Endothelial cell (in vitro differentiated cells): Measurements from ENCODE around the gene SMIM8. TPM values are rescaled to one million over a fixed set of nuclear protein-coding genes. Genes with fewer than 3 reads are reported as not detected.

ENCODE experiments used
- DNase-seq: peaks from one replicate; pipeline ENCODE4 v3.0.0; 2021; ENCODE audit warnings: low spot score
- H3K27ac Mint-ChIP-seq: one replicate; pipeline ENCODE4 v1.8.0; 2021; ENCODE audit warnings: mixed read lengths, inconsistent platforms; ENCODE audit not compliant: unreplicated experiment
- H3K27me3 Mint-ChIP-seq: one replicate; pipeline ENCODE4 v1.8.0; 2021; ENCODE audit warnings: mild to moderate bottlenecking, moderate library complexity, mixed read lengths, inconsistent platforms; ENCODE audit not compliant: unreplicated experiment
- H3K36me3 Mint-ChIP-seq: one replicate; pipeline ENCODE4 v1.8.0; 2021; ENCODE audit warnings: mild to moderate bottlenecking, low read depth, mixed read lengths, inconsistent platforms; ENCODE audit not compliant: unreplicated experiment
- H3K4me1 Mint-ChIP-seq: one replicate; pipeline ENCODE4 v1.8.0; 2021; ENCODE audit warnings: mild to moderate bottlenecking, mixed read lengths, inconsistent platforms; ENCODE audit not compliant: unreplicated experiment
- H3K4me3 Mint-ChIP-seq: one replicate; pipeline ENCODE4 v1.8.0; 2021; ENCODE audit warnings: mild to moderate bottlenecking, mixed read lengths, inconsistent platforms; ENCODE audit not compliant: unreplicated experiment
- H3K9me3 Mint-ChIP-seq: one replicate; pipeline ENCODE4 v1.8.0; 2021; ENCODE audit warnings: mixed read lengths, inconsistent platforms; ENCODE audit not compliant: unreplicated experiment
- CTCF ChIP-seq: fragments of 200-600 bp; sonication (generic); IDR thresholded peaks from one replicate; pipeline ENCODE4 v1.5.0; 2021; ENCODE audit warnings: antibody characterized with exemption; ENCODE audit not compliant: unreplicated experiment
- total RNA-seq: library from RNA; stranded (reverse); fragmentation: NEBNext Ultra II Directional; extraction: Animal tissue kit (Norgen Biotek cat#: 25700); gene quantifications from one replicate; pipeline ENCODE4 v1.2.1, GENCODE V29; 2021; ENCODE audit not compliant: unreplicated experiment

SMIM8 gene
- total RNA-seq, 1 donor from 2014 or later = 11.6 TPM

- no peak overlapping the region for H3K4me3 Mint-ChIP-seq
- TF ChIP-seq CTCF = peak; percentile 44
- no peaks in the 10 kb centered on the region for H3K36me3 Mint-ChIP-seq
- no peaks in the 10 kb centered on the region for H3K27me3 Mint-ChIP-seq
- DNase-seq = peak; percentile 48
- H3K9me3 Mint-ChIP-seq = no peaks in the 10 kb centered on the region
- H3K4me1 Mint-ChIP-seq = peaks cover 12% of the 10 kb centered on the region
- H3K27ac Mint-ChIP-seq = no peak overlapping the region
Measured at GRCh38 chr6:87391334-87391733, 68.9 kb downstream of the SMIM8 start.

Other genes starting within 250 kb of the SMIM8 start
- gene CGA, start 227.5 kb upstream of the SMIM8 start, total RNA-seq = not detected
- 40.9 TPM for gene ZNF292, start 167.0 kb upstream of the SMIM8 start, total RNA-seq
- gene GJB7, start 6.7 kb downstream of the SMIM8 start, total RNA-seq = 0.18 TPM
- 4.0 TPM for gene C6orf163, start 22.2 kb downstream of the SMIM8 start, total RNA-seq
- 0.54 TPM for gene CFAP206, start 85.4 kb downstream of the SMIM8 start, total RNA-seq
- 19.1 TPM for gene SLC35A1, start 150.4 kb downstream of the SMIM8 start, total RNA-seq